SK-N-MC (cell line): Measurements from ENCODE around the gene SLC47A1.

Experiments used
- EZH2 ChIP-seq: fragments of 200-600 bp; sonication (generic); IDR thresholded peaks from one replicate; pipeline ENCODE4 v1.6.1; 2017; ENCODE audit warnings: antibody characterized with exemption
- FOXP2 ChIP-seq: optimal IDR thresholded peaks from 2 replicates; pipeline ENCODE3; 2011; ENCODE audit warnings: mild to moderate bottlenecking, moderate library complexity; ENCODE audit not compliant: insufficient read depth; ENCODE audit errors: extremely low read length, control extremely low read depth
- POLR2AphosphoS5 ChIP-seq: IDR thresholded peaks from 2 replicates; pipeline ENCODE4 v1.6.1; 2012; ENCODE audit warnings: mild to moderate bottlenecking, low read depth, low read length, borderline replicate concordance

GRCh38 chr17:19610311-19610710, 76.7 kb downstream of the SLC47A1 start:
- TF ChIP-seq POLR2AphosphoS5 (no peak), EZH2 (no peak), FOXP2 (no peak)
